ENCODE data around the gene BRD3. TPM values are rescaled to one million over a fixed set of nuclear protein-coding genes. Genes with fewer than 3 reads are reported as not detected.
A peak's percentile ranks its signal among the peaks of the same experiment; 100 is the strongest.

The BRD3 gene
- total RNA-seq, 1 donor from 2014 or later, result 90.0 TPM

DNA sequence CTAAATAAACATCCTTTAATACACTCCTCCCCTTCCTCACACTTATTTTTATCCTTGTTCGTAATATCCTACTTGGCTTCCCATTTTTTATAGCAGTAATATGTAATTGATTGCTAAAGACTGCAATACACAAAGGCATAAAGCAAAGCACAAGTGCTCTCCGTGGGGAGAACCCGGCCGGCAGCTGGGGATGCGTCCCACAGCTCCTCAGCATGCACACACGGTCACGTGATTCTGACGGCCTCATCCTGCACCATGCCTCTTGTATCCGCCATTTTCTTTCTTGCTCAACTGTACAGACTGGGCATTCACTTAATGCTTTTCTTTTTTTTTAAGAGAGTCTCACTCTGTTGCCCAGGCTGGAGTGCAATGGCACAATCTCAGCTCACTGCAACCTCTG, 39.8 kb downstream of the BRD3 start:
- Mint-ChIP-seq H3K36me3 (peaks cover 10% of the 10 kb centered on the region), H3K4me3 (peak overlapping the region; percentile 44), H3K4me1 (no peaks in the 10 kb centered on the region), H3K27ac (no peak overlapping the region), H3K27me3 (ENCODE audit: low read depth) (no peaks in the 10 kb centered on the region), H3K9me3 (no peaks in the 10 kb centered on the region)
- TF ChIP-seq, protein P1, sequence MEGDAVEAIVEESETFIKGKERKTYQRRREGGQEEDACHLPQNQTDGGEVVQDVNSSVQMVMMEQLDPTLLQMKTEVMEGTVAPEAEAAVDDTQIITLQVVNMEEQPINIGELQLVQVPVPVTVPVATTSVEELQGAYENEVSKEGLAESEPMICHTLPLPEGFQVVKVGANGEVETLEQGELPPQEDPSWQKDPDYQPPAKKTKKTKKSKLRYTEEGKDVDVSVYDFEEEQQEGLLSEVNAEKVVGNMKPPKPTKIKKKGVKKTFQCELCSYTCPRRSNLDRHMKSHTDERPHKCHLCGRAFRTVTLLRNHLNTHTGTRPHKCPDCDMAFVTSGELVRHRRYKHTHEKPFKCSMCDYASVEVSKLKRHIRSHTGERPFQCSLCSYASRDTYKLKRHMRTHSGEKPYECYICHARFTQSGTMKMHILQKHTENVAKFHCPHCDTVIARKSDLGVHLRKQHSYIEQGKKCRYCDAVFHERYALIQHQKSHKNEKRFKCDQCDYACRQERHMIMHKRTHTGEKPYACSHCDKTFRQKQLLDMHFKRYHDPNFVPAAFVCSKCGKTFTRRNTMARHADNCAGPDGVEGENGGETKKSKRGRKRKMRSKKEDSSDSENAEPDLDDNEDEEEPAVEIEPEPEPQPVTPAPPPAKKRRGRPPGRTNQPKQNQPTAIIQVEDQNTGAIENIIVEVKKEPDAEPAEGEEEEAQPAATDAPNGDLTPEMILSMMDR (IDR thresholded peaks at IDR 0.05; ENCODE audit: unreplicated experiment), result no peak
- no peak for DNase-seq (ENCODE audit: low spot score in 2 of 2, unreplicated experiment in 2 of 2)

DNA sequence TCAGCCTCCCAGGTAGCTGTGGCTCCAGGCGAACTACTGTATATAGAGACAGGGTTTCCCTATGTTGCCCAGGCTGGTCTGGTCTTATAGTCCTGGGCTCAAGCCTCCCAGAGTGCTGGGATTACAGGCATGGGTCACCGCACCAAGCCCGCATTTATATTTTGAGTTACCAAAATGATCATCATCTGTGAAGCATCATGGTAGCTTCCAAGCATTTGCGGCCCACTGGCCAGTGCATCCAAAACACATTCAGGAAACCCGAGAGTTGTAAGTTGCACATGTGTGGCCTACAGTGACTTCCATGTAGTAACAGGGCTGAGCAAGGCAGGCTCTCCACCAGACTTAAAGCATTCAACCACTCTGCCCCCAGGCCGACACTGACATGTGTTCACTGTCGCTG, 40.3 kb downstream of the BRD3 start:
- H3K4me1 Mint-ChIP-seq, result no peaks in the 10 kb centered on the region
- peak overlapping the region; percentile 73 for H3K4me3 Mint-ChIP-seq
- no peak overlapping the region for H3K27ac Mint-ChIP-seq
- peaks cover 6% of the 10 kb centered on the region for H3K36me3 Mint-ChIP-seq
- no peaks in the 10 kb centered on the region for H3K9me3 Mint-ChIP-seq
- TF ChIP-seq, protein P1 (IDR thresholded peaks at IDR 0.05; ENCODE audit: unreplicated experiment), result no peak
- DNase-seq (ENCODE audit: low spot score in 2 of 2, unreplicated experiment in 2 of 2), result no peak
- H3K27me3 Mint-ChIP-seq (ENCODE audit: low read depth), result no peaks in the 10 kb centered on the region

DNA sequence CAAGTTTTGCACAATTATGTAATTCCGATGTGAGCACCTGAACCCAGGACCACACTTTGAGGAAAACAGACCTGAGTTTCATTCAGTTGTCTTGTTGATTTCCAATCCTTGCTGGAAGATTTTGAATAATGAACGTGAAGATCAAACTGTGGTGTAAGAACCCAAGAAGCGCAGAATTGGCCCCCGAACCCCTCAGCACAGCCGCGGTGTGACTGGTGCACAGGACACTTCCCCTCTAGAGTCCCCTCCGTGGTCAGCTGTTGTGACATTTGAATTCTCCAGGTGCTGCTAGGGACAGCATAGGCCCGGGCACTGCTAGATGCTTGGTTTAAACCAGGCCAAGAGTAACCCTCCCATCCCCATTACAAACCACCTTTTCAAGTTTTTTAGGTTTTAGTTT, 40.8 kb downstream of the BRD3 start:
- no peak for DNase-seq (ENCODE audit: low spot score in 2 of 2, unreplicated experiment in 2 of 2)
- Mint-ChIP-seq H3K4me1 (no peaks in the 10 kb centered on the region), H3K9me3 (no peaks in the 10 kb centered on the region), H3K36me3 (peaks cover 6% of the 10 kb centered on the region), H3K27ac (no peak overlapping the region), H3K4me3 (peak overlapping the region; percentile 73), H3K27me3 (ENCODE audit: low read depth) (no peaks in the 10 kb centered on the region)
- TF ChIP-seq, protein P1 (IDR thresholded peaks at IDR 0.05; ENCODE audit: unreplicated experiment), result no peak

DNA sequence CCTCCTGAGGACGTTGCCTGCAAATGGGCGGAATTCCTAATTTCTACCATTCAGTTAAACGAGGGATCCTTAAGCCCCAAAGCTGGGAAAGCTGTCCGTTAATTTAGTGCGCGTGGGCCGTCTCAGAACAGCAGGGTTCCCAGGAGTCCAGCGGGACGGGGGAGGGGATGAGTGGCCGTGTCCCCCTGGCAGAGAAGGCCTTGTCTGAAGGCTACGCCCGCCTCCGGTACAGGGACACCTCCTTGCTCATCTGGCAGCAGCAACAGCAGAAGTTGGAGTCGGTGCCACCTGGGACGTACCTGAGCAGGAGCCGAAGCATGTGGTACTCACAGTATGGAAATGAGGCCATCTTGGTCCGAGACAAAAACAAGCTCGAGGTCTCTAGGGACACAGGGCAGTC, 41.2 kb downstream of the BRD3 start:
- no peak for DNase-seq (ENCODE audit: low spot score in 2 of 2, unreplicated experiment in 2 of 2)
- TF ChIP-seq, protein P1 (IDR thresholded peaks at IDR 0.05; ENCODE audit: unreplicated experiment), result no peak
- Mint-ChIP-seq H3K9me3 (no peaks in the 10 kb centered on the region), H3K4me1 (no peaks in the 10 kb centered on the region), H3K27ac (no peak overlapping the region), H3K27me3 (ENCODE audit: low read depth) (no peaks in the 10 kb centered on the region), H3K4me3 (peak overlapping the region; percentile 73), H3K36me3 (peaks cover 6% of the 10 kb centered on the region)

DNA sequence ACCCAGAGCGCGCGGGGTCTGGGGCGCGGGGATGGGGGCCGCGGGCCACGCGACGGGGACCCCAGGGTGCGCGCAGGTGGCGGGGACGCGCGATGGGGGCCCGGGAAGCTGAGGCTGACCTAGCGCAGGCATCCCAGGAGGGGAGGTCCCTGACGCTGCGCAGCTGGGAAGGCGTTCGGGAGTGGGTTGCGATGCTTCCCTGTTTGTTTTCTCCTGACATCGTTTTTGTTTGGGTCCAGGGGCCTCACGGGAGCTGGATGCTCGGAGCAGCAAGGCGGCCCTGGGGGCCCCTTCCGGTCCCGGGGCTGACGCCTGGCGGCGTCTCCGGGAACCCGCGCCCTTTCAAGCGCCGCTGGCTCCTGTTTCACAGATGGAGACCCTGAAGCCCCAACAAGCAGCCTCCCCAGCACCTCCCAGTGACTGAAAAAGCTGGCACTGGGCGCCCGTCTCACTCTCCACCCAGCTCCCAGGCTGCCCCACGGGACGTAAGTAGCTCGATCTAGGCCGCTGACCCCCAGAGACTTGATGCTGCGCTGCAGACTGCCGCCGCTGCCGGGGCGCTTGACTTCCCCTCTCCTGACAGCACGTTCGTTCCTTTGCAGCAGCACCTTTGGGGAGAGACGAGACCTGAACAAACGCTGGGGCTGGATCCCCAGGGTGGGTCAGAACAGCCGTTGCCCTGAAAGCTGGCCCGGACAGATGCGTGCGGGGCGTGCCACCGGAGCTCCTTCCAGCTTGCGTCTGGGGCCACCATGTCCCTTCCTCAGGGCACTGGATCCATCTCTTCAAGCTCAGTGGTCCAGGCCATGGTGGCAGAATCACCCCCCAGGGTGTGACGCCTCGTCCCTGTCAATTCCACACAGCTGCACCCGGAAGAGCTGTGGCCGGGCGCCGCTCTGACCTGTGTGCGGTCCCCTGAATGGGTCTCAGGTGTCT, 42.0 kb downstream of the BRD3 start:
- no peaks in the 10 kb centered on the region for H3K27me3 Mint-ChIP-seq (ENCODE audit: low read depth)
- no peaks in the 10 kb centered on the region for H3K9me3 Mint-ChIP-seq
- TF ChIP-seq, protein P1 (IDR thresholded peaks at IDR 0.05; ENCODE audit: unreplicated experiment), result no peak
- H3K27ac Mint-ChIP-seq, result peak overlapping the region; percentile 64
- H3K4me1 Mint-ChIP-seq, result no peaks in the 10 kb centered on the region
- DNase-seq (ENCODE audit: low spot score in 2 of 2, unreplicated experiment in 2 of 2), result peak in 1 of 2 experiments; percentile 67
- peak overlapping the region; percentile 73 for H3K4me3 Mint-ChIP-seq
- peaks cover 4% of the 10 kb centered on the region for H3K36me3 Mint-ChIP-seq
